IMR-90 (cell line): ENCODE results near the gene HSPA9. TPM values are rescaled to one million over a fixed set of nuclear protein-coding genes. Genes with fewer than 3 reads are reported as not detected.

ENCODE experiments used
- ATAC-seq: fragments of 200-7000 bp; cut with Tn5 transposase; 2 replicates; pipeline ENCODE4 v1.9.1; 2020; ENCODE audit warnings: low read depth, mild to moderate bottlenecking, moderate library complexity
- BruUV-seq: library from RNA; stranded (reverse); fragments of 400-500 nt; replicated peaks from 2 replicates; lab custom pipeline; 2021; lab: Mats Ljungman, UMichigan
- CTCF ChIA-PET: fragments of 300-600 bp; formaldehyde crosslinking; extraction: SDS; loops from one replicate; lab custom pipeline; 2021; ENCODE audit warnings: antibody characterized with exemption; lab: Yijun Ruan, JAX
- POLR2A ChIA-PET: fragments of 300-600 bp; sonication (Branson Sonifier 250); formaldehyde crosslinking; loops from one replicate; lab custom pipeline; 2022; ENCODE audit warnings: antibody characterized with exemption; ENCODE audit not compliant: unreplicated experiment; lab: Charles Lee
- DNase-seq: peaks from one replicate; pipeline ENCODE4 v3.0.0; 2013
- H2AFZ ChIP-seq: replicated peaks from 2 replicates; pipeline ENCODE3; 2013; ENCODE audit warnings: low read length, mild to moderate bottlenecking; ENCODE audit not compliant: poor library complexity
- H2AK5ac ChIP-seq: 2 replicates; pipeline ENCODE4 v1.6.1; 2013; ENCODE audit warnings: low read depth, low read length, inconsistent platforms
- H2AK9ac ChIP-seq: replicated peaks from 2 replicates; pipeline ENCODE3; 2013; ENCODE audit warnings: mild to moderate bottlenecking, low read depth, low read length, moderate library complexity; ENCODE audit not compliant: poor library complexity
- H2BK120ac ChIP-seq: 2 replicates; pipeline ENCODE4 v1.6.1; 2013; ENCODE audit warnings: low read depth, low read length, inconsistent platforms
- H2BK15ac ChIP-seq: 3 replicates; pipeline ENCODE4 v1.6.1; 2013; ENCODE audit warnings: low read depth, low read length, inconsistent platforms
- H2BK20ac ChIP-seq: 2 replicates; pipeline ENCODE4 v1.6.1; 2013; ENCODE audit warnings: low read depth, mild to moderate bottlenecking, inconsistent platforms, low read length, moderate library complexity
- H2BK5ac ChIP-seq: 2 replicates; pipeline ENCODE4 v1.6.1; 2013; ENCODE audit warnings: mild to moderate bottlenecking, low read depth, low read length, inconsistent platforms; ENCODE audit not compliant: poor library complexity, severe bottlenecking
- H3K14ac ChIP-seq: replicated peaks from 2 replicates; pipeline ENCODE4 v1.6.1; 2013; ENCODE audit warnings: low read depth, low read length, inconsistent platforms
- H3K18ac ChIP-seq: 2 replicates; pipeline ENCODE4 v1.6.1; 2013; ENCODE audit warnings: low read depth, low read length, control low read depth
- H3K23ac ChIP-seq: 2 replicates; pipeline ENCODE4 v1.6.1; 2013; ENCODE audit warnings: low read depth, low read length, inconsistent platforms
- H3K27ac ChIP-seq: 2 replicates; pipeline ENCODE4 v1.5.1; 2013; ENCODE audit warnings: mild to moderate bottlenecking, control low read depth, low read length; ENCODE audit not compliant: insufficient read depth
- H3K27me3 ChIP-seq: 2 replicates; pipeline ENCODE4 v1.6.1; 2013; ENCODE audit warnings: low read length; ENCODE audit not compliant: control insufficient read depth, insufficient read depth
- H3K36me3 ChIP-seq: 2 replicates; pipeline ENCODE4 v1.6.1; 2013; ENCODE audit warnings: low read length, mixed read lengths; ENCODE audit not compliant: control insufficient read depth, insufficient read depth
- H3K4ac ChIP-seq: 2 replicates; pipeline ENCODE4 v1.6.1; 2013; ENCODE audit warnings: low read depth, low read length, inconsistent platforms
- H3K4me1 ChIP-seq: 2 replicates; pipeline ENCODE4 v1.6.1; 2013; ENCODE audit warnings: low read length, mixed read lengths; ENCODE audit not compliant: control insufficient read depth, insufficient read depth
- H3K4me2 ChIP-seq: 2 replicates; pipeline ENCODE4 v1.6.1; 2013; ENCODE audit warnings: low read depth, mild to moderate bottlenecking, control low read depth, low read length, moderate library complexity
- H3K4me3 ChIP-seq: 2 replicates; pipeline ENCODE4 v1.5.1; 2013; ENCODE audit warnings: low read depth, mild to moderate bottlenecking, control low read depth, low read length, moderate library complexity; ENCODE audit not compliant: insufficient read depth
- H3K56ac ChIP-seq: 2 replicates; pipeline ENCODE4 v1.6.1; 2013; ENCODE audit warnings: low read length, inconsistent platforms; ENCODE audit not compliant: insufficient read depth; ENCODE audit errors: extremely low read depth
- H3K79me1 ChIP-seq, 2 experiments: 2 replicates each; pipeline ENCODE4 v1.6.1; 2013; ENCODE audit warnings: low read length in 2 of 2, inconsistent platforms in 1 of 2, low read depth in 1 of 2
- H3K9ac ChIP-seq: 2 replicates; pipeline ENCODE4 v1.6.1; 2013; ENCODE audit warnings: low read depth, low read length, control low read depth
- H3K9me1 ChIP-seq: 2 replicates; pipeline ENCODE4 v1.6.1; 2013; ENCODE audit warnings: low read length, inconsistent platforms; ENCODE audit not compliant: insufficient read depth
- H3K9me3 ChIP-seq: 2 replicates; pipeline ENCODE4 v1.6.1; 2013; ENCODE audit warnings: low read length; ENCODE audit not compliant: control insufficient read depth, insufficient read depth
- H4K20me1 ChIP-seq: 2 replicates; pipeline ENCODE4 v1.6.1; 2013; ENCODE audit warnings: low read length, inconsistent platforms; ENCODE audit not compliant: insufficient read depth
- H4K5ac ChIP-seq: 2 replicates; pipeline ENCODE4 v1.6.1; 2013; ENCODE audit warnings: mild to moderate bottlenecking, low read depth, low read length, control low read depth
- H4K8ac ChIP-seq, 2 experiments: 2 replicates each; pipeline ENCODE4 v1.6.1; 2013; ENCODE audit warnings: low read depth in 2 of 2, low read length in 2 of 2, control low read depth in 1 of 2, inconsistent platforms in 1 of 2
- H4K91ac ChIP-seq: 2 replicates; pipeline ENCODE4 v1.6.1; 2013; ENCODE audit warnings: low read depth, low read length, inconsistent platforms; ENCODE audit not compliant: insufficient read depth
- BHLHE40 ChIP-seq: fragments of 150-350 bp; IDR thresholded peaks from 2 replicates; pipeline ENCODE4 v1.6.1; 2016; ENCODE audit warnings: mild to moderate bottlenecking, low read depth, low read length
- CHD1 ChIP-seq: IDR thresholded peaks from 2 replicates; pipeline ENCODE4 v1.6.1; 2012; ENCODE audit warnings: low read depth, low read length, improper control_type of control experiment
- FOS ChIP-seq: fragments of 150-350 bp; IDR thresholded peaks from 2 replicates; pipeline ENCODE4 v1.6.1; 2016; ENCODE audit warnings: low read depth, low read length
- MAFK ChIP-seq: IDR thresholded peaks from 2 replicates; pipeline ENCODE4 v1.6.1; 2012; ENCODE audit warnings: low read depth, low read length, improper control_type of control experiment
- MAZ ChIP-seq: IDR thresholded peaks from 2 replicates; pipeline ENCODE4 v1.6.1; 2012; ENCODE audit warnings: low read depth, mild to moderate bottlenecking, low read length, improper control_type of control experiment, moderate library complexity, borderline replicate concordance
- MXI1 ChIP-seq: IDR thresholded peaks from 2 replicates; pipeline ENCODE4 v1.6.1; 2012; ENCODE audit warnings: low read depth, mild to moderate bottlenecking, low read length, moderate library complexity, borderline replicate concordance
- NFE2L2 ChIP-seq: fragments of 150-350 bp; IDR thresholded peaks from 2 replicates; pipeline ENCODE4 v1.6.1; 2016; ENCODE audit warnings: low read depth, mild to moderate bottlenecking, low read length
- POLR2A ChIP-seq: IDR thresholded peaks from 2 replicates; pipeline ENCODE4 v1.6.1; 2012; ENCODE audit warnings: mild to moderate bottlenecking, low read depth, low read length
- RAD21 ChIP-seq: IDR thresholded peaks from 2 replicates; pipeline ENCODE4 v1.6.1; 2012; ENCODE audit warnings: low read length, improper control_type of control experiment
- RCOR1 ChIP-seq: IDR thresholded peaks from 2 replicates; pipeline ENCODE4 v1.6.1; 2012; ENCODE audit warnings: mild to moderate bottlenecking, low read length, improper control_type of control experiment; ENCODE audit not compliant: insufficient replicate concordance
- RFX5 ChIP-seq: IDR thresholded peaks from 2 replicates; pipeline ENCODE4 v1.8.0; 2012; ENCODE audit warnings: low read depth, mild to moderate bottlenecking, low read length, moderate library complexity
- SMC3 ChIP-seq: fragments of 150-350 bp; IDR thresholded peaks from 2 replicates; pipeline ENCODE4 v1.6.1; 2016; ENCODE audit warnings: low read depth, mild to moderate bottlenecking, antibody characterized with exemption, low read length, moderate library complexity
- WGBS, 2 experiments: methylation state at CpG; one replicate each; pipeline versions ENCODE4 v1.1.5 to v1.1.7; 2013; ENCODE audit warnings: missing lambda C conversion rate in 2 of 2; ENCODE audit not compliant: insufficient read length in 1 of 2; ENCODE audit errors: extremely low coverage in 2 of 2; 5-methylcytosine and 5-hydroxymethylcytosine counted together
- dilution Hi-C: fragments of 300-500 bp; cut with HindIII; formaldehyde crosslinking; loops from one replicate; pipeline ENCODE4 v1.14.3; 2018; ENCODE audit warnings: low sequenced_read_pairs; ENCODE audit not compliant: unreplicated experiment
- in situ Hi-C: fragments of 300-500 bp; cut with MboI; formaldehyde crosslinking; loops from 3 replicates; pipeline ENCODE4 v1.14.3; 2019; ENCODE audit warnings: low sequenced_read_pairs, inconsistent platforms, mixed read lengths
- intact Hi-C: fragments of 100-400 bp; cut with micrococcal nuclease; formaldehyde crosslinking; loops from 2 replicates; pipeline ENCODE4 v1.10.0; 2022
- polyA plus RNA-seq, 3 experiments: library from polyadenylated mRNA; depleted of rRNA; stranded (reverse); fragments of >200 nt; gene quantifications; 2 replicates each; pipeline ENCODE4 v1.2.3, GENCODE V29; 2012; ENCODE audit warnings: low replicate concordance in 1 of 3
- total RNA-seq: library from RNA; depleted of rRNA; stranded (reverse); fragments of >200 nt; gene quantifications from 2 replicates; pipeline ENCODE4 v1.2.3, GENCODE V29; 2012
- TF ChIP-seq, protein P1 (sequence below): conservative IDR thresholded peaks from 2 replicates; pipeline ENCODE4 v1.5.1; 2012; ENCODE audit warnings: mild to moderate bottlenecking, low read depth, low read length, improper control_type of control experiment
- TF ChIP-seq, protein P2 (sequence below): fragments of 150-350 bp; IDR thresholded peaks from 2 replicates; pipeline ENCODE4 v1.6.1; 2017; ENCODE audit warnings: mild to moderate bottlenecking, antibody characterized with exemption, low read length, low read depth

HSPA9 gene
- total and polyA plus RNA-seq, 2 of the 4 experiments (the other 2 are of a cell fraction): 157 to 472 TPM

DNA sequence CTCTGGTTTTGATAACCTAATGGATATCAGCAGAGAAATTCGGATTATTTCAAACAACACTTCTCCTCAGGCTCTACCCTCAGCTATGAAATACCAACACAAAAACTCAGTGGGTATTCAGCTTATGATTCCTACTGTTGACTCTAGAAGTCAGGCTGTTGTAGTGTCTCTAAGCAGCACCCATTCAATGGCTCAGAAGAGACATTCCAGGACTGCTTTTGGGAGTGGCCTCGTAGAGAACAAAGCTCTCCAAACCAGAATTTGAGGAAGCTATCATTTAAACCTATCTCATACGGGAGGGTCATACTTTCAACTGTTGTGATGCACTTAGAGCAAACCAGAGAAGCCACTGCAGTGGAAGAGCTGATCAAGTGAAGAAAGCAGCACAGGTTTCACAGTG, 66.2 kb downstream of the HSPA9 start:
- in situ Hi-C loops: no loop called here
- no peak overlapping the region for H3K9ac ChIP-seq
- POLR2A ChIA-PET: no interaction called here

More for the DNA sequence above, 66.2 kb downstream of the HSPA9 start:
- peaks cover 36% of the 10 kb centered on the region for H3K36me3 ChIP-seq
- peaks cover 24% of the 10 kb centered on the region for H4K20me1 ChIP-seq
- H3K9me1 ChIP-seq: no peaks in the 10 kb centered on the region; the same call in 1 of the 2 replicates
- no TSS peak for BruUV-seq
- no peak overlapping the region for H3K4me3 ChIP-seq
- no peaks in the 10 kb centered on the region for H3K27me3 ChIP-seq
- peaks cover 11% of the 10 kb centered on the region for H3K4me1 ChIP-seq
- H3K23ac ChIP-seq: no peak overlapping the region
- H3K9me3 ChIP-seq: no peaks in the 10 kb centered on the region
- no peak overlapping the region for H2BK20ac ChIP-seq
- ATAC-seq (peak; percentile 40), DNase-seq (no peak)
- no peak for TF ChIP-seq MXI1
- TF ChIP-seq RAD21: no peak
- no peak for TF ChIP-seq NFE2L2
- no peak for TF ChIP-seq MAFK
- no peak for TF ChIP-seq CHD1
- TF ChIP-seq, protein P1, sequence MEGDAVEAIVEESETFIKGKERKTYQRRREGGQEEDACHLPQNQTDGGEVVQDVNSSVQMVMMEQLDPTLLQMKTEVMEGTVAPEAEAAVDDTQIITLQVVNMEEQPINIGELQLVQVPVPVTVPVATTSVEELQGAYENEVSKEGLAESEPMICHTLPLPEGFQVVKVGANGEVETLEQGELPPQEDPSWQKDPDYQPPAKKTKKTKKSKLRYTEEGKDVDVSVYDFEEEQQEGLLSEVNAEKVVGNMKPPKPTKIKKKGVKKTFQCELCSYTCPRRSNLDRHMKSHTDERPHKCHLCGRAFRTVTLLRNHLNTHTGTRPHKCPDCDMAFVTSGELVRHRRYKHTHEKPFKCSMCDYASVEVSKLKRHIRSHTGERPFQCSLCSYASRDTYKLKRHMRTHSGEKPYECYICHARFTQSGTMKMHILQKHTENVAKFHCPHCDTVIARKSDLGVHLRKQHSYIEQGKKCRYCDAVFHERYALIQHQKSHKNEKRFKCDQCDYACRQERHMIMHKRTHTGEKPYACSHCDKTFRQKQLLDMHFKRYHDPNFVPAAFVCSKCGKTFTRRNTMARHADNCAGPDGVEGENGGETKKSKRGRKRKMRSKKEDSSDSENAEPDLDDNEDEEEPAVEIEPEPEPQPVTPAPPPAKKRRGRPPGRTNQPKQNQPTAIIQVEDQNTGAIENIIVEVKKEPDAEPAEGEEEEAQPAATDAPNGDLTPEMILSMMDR: no peak
- no peak for TF ChIP-seq SMC3
- TF ChIP-seq, protein P2, sequence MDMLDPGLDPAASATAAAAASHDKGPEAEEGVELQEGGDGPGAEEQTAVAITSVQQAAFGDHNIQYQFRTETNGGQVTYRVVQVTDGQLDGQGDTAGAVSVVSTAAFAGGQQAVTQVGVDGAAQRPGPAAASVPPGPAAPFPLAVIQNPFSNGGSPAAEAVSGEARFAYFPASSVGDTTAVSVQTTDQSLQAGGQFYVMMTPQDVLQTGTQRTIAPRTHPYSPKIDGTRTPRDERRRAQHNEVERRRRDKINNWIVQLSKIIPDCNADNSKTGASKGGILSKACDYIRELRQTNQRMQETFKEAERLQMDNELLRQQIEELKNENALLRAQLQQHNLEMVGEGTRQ: no peak
- TF ChIP-seq POLR2A: no peak
- no peak for TF ChIP-seq MAZ
- TF ChIP-seq BHLHE40: no peak
- TF ChIP-seq RCOR1: no peak
- no peak for TF ChIP-seq FOS
- no peak for TF ChIP-seq RFX5
- H2AK9ac ChIP-seq: no peak overlapping the region
- no peak overlapping the region for H3K4me2 ChIP-seq
- H4K91ac ChIP-seq: no peak overlapping the region
- no peak overlapping the region for H3K18ac ChIP-seq
- CTCF ChIA-PET: no interaction called here
- H2BK120ac ChIP-seq: no peak overlapping the region
- H3K27ac ChIP-seq: no peak overlapping the region
- H2AK5ac ChIP-seq: no peak overlapping the region
- no peak overlapping the region for H3K4ac ChIP-seq
- peaks cover 24 to 41% of the 10 kb centered on the region in 2 experiments for H3K79me1 ChIP-seq
- H2AFZ ChIP-seq: no peak overlapping the region
- WGBS, 2 experiments: no CpG with 5 or more reads among the region's 3 CpGs
- H3K56ac ChIP-seq: no peak overlapping the region
- no peak overlapping the region for H4K8ac ChIP-seq
- H2BK15ac ChIP-seq: no peak overlapping the region
- no peak overlapping the region for H3K14ac ChIP-seq
- dilution Hi-C loops (no loop called here), intact Hi-C loops (no loop called here)
- no peak overlapping the region for H2BK5ac ChIP-seq
- H4K5ac ChIP-seq: no peak overlapping the region
